Cardiac fibroblast (primary cell): ENCODE measurements around the gene KRT3.
A peak's percentile ranks its signal among the peaks of the same experiment; 100 is the strongest.

Experiments used
- DNase-seq, 2 donors: peaks; one replicate each; pipeline versions ENCODE4 v3.0.0 to v3.0.0-alpha.2; 2010; ENCODE audit warnings: low read depth in 2 of 2
- H3K4me3 ChIP-seq, 2 donors: replicated peaks in 1 of 2; 1 replicate in 1 of 2; 2 replicates in 1 of 2; pipeline ENCODE4 v1.5.1; 2011; ENCODE audit warnings: low read depth in 2 of 2, low read length in 2 of 2, mild to moderate bottlenecking in 2 of 2, moderate library complexity in 1 of 2
- CTCF ChIP-seq: IDR thresholded peaks from one replicate; pipeline ENCODE4 v1.5.1; 2011; ENCODE audit warnings: low read depth, mild to moderate bottlenecking, low read length, inconsistent platforms

The KRT3 gene

DNA sequence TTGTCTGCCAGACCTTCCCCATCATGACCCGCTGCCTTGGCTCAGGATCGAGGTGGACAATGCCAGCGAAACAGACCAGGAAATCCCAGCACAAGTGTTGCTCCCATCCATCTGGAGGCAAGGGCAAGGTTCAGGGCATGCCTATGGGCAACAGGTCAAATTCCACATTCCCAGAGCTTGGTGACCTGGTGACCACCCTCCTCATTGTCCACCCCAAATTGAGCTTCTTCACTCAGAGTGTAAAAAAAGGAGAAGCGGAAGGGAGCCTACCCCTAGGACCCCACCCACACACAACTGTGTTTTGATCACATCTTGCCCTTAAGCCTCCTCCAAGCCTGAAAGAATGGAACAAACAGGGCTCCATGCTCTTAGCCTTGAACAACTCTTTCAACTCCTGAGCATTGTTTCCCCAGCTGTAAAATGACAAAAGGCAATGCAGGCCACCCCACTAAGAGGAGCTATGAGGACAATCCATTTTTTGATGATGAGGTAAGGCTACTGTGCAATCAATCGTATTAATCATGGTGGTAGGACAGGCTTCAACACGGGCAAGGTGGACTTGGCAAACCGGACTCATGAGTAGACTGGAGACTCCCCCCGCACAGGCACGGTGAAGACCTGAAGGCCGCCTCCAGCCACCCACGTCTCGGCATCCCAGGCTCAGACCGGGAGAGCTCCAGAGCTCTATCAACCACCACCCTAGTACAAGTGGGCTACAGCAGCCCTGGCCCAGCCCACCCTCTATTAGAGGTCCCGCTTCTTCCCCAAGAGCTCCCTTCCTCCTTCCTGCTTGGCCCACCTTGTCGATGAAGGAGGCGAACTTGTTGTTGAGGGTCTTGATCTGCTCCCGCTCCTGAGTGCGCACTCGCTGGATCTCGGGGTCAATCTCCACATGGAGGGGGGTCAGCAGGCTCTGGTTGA, 37.3 kb upstream of the KRT3 start:
- no peak overlapping the region for H3K4me3 ChIP-seq
- no peak for TF ChIP-seq CTCF
- DNase-seq, result no peak

DNA sequence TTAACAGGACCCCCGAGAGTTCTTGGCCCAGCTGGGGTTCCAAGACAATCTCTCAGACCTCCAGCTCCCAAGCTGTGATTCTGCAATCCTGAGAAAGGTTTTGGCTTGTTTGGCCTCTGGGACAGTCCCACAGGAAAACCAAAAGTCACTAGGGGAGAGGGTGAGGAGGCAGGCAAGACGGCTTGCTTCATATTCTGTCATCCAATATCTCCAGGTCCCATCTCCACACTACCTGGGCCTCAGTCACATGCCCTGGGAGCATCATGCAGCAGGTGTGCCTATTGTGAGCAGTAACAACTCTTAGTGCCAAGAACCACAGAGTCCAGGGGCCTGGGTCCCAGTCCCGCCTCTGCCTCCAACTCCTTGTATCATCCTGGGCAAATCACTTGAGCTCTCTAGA, 36.5 kb upstream of the KRT3 start:
- no peak for TF ChIP-seq CTCF
- no peak overlapping the region for H3K4me3 ChIP-seq
- DNase-seq, result no peak

DNA sequence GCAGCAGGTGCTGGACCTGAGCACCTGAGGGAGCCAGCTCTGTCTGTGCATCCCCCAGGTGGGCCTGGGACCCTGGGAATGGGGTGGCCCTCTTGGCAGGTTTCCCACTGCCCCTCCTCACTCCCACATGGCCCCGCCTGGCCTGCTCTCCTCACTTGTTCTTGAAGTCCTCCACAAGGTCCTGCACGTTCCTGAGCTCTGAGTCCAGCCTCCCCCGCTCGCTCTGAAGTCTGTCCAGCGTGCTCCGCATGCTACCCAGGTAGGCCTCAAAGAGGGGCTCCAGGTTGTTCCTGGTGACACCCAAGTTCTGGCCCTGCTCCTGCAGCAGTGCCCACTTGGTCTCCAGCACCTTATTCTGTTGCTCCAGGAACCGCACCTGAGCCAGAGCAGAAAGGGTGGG, 35.3 kb upstream of the KRT3 start:
- no peak for DNase-seq
- no peak overlapping the region for H3K4me3 ChIP-seq
- TF ChIP-seq CTCF, result no peak

DNA sequence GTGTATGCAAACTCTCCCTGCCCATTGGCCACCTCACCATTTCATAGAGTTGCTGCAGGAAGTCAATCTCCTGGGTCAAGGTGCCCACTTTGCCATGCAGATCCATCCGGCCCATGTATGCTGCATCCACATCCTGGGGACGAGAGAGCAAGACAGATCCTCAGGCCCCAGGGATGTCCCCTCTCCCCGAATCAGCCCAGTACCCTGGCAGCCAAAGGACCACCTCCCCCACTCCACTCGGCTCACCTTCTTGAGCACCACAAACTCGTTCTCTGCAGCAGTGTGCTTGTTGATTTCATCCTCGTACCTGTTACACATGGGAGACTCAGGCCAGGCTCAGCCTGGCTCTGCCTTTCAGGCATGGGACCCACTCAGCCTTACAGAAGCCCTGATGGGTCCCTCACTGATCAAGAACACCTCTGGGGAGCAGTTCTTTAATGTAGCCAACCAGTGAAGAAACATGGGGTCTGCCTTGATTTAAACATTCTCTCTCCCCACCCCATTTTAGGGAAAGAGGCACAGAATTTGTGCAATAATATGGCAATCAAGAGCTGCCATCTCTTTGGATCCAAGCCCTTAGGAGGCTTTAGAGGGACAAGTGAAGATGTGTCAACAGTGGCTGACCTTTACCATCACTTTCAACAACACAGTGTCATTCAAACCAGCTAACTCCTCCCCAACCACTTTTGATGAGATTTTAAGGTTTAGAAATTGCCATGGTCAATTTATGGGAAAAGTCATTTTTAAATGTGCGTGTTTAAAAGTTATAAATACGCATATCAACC, 34.3 kb upstream of the KRT3 start:
- no peak for TF ChIP-seq CTCF
- DNase-seq, result no peak

DNA sequence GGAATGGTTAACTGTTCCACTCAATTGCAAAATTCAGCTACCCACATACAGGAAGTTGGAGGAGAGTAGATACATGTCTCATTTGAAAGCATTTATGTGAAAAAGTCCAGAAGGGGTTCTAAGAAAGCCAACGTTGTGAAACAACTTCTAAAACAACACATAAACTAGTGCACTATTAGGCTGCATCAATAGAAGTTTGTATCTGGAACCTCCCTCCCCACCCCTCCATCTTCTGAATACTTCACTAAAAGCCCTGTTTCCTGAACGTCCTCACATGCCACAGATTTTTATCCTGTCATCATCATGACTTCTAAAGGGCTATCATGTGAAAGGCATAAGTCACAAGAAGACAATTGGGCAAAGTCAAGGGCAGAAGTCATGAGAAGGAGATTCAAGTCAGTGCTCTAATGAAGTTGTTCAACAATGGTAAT, 32.7 kb upstream of the KRT3 start:
- no peak for TF ChIP-seq CTCF
- H3K4me3 ChIP-seq, result no peak overlapping the region
- DNase-seq, result peak; percentile 10 to 51

More for the DNA sequence above, 34.3 kb upstream of the KRT3 start:
- H3K4me3 ChIP-seq, result no peak overlapping the region

- no peak for DNase-seq
- no peak for TF ChIP-seq CTCF
- no peak overlapping the region for H3K4me3 ChIP-seq
Measured at GRCh38 chr12:52828156-52828555, 32.2 kb upstream of the KRT3 start.
